HG02623 (cell line): ENCODE measurements around the gene SDR9C7.
"Not testable (repeated sequence)": the region's sequence is repeated elsewhere in the genome, so short reads cannot be mapped to it uniquely, and the experiment has no call there.

Experiments used
- ATAC-seq: cut with Tn5 transposase; IDR thresholded peaks from one replicate; pipeline ENCODE4 v1.9.1; 2021; ENCODE audit warnings: moderate library complexity; ENCODE audit not compliant: unreplicated experiment

Gene SDR9C7

DNA sequence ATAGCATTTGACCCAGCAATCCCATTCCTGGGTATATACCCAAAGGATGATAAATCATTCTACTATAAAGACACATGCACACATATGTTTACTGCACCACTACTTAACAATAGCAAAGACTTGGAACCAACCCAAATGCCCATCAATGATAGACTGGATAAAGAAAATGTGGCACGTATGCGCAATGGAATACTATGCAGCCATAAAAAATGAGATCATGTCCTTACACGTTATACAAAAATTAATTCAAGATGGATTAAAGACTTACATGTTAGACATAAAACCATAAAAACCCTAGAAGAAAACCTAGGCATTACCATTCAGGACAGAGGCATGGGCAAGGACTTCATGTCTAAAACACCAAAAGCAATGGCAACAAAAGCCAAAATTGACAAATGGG lies 16.1 kb downstream of the SDR9C7 start:
- ATAC-seq: not testable (repeated sequence)

DNA sequence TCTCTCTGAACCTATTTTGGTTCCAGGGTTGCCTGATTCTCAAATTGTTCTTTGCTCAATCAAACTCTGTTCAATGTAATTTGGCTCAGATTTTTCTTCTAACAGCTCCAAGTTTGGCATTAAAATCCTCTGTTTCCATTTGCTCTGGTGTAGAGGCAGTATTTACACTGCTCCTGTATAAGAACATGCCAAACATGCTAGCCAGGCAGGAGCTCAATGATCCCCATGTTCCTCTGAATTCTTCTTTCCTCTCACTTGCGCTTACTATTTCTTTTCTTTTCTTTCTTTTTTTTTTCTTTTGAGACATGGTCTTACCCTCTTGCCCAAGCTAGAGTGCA lies 17.2 kb downstream of the SDR9C7 start:
- no peak for ATAC-seq

GRCh38 chr12:56916296-56916995 lies 17.8 kb downstream of the SDR9C7 start:
- no peak for ATAC-seq

DNA sequence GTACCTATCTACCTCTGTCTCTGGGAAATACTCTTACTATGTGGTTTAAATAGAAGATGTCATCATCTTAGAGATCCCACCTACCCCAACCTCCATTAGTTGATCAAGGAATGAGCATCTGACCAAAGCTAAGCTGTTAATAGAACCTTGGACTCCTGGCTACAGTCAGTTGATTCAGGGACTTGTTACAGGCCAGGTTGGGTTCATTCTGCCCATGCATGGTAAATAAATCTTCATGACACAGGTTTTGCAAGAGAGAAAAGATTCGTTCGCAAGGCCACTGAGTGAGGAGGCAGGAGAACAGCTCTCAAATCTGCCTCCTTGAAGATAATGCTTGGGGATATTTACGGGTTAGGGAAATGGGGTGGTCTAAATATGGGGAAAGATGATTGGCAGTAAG lies 19.5 kb downstream of the SDR9C7 start:
- no peak for ATAC-seq

GRCh38 chr12:56914256-56914655 lies 20.0 kb downstream of the SDR9C7 start:
- no peak for ATAC-seq

DNA sequence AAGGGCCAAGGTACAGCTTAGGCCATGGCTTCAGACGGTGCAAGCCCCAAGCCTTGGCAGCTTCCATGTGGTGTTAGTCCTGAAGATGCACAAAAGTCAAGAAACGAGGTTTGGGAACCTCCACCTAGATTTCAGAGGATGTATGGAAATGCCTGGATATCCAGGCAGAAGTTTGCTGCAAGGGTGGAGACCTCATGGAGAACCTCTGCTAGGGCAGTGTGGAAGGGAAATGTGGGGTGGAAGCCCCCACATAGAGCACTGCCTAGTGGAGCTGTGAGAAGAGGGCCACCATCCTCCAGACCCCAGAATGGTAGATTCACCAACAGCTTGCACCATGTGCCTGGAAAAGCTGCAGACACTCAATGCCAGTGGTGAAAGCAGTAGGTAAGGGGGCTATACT lies 24.8 kb downstream of the SDR9C7 start:
- ATAC-seq: not testable (repeated sequence)

GRCh38 chr12:56908136-56908535 lies 26.1 kb downstream of the SDR9C7 start:
- ATAC-seq: no peak

- no peak for ATAC-seq
These were observed 28.4 kb downstream of the SDR9C7 start for GRCh38 chr12:56905852-56906251.

DNA sequence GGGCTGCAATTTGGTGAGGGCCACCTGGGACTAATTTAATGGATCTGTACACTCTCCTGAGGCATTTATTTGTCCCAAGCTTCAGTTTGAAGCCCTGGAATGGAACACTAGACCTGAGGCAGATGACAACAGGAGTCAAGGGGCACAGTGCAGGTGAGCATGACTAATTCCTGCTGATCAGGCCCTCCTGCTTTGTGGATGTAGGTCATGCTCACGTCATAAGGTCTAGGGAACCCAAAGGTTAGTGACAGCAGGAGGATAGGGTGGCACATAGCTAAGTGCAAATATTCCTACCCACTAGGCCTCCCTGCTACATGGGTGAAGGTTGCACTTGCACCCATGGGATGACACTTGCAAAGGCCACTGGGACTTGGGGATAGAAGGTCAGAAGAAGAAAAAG lies 30.8 kb downstream of the SDR9C7 start:
- ATAC-seq: no peak

DNA sequence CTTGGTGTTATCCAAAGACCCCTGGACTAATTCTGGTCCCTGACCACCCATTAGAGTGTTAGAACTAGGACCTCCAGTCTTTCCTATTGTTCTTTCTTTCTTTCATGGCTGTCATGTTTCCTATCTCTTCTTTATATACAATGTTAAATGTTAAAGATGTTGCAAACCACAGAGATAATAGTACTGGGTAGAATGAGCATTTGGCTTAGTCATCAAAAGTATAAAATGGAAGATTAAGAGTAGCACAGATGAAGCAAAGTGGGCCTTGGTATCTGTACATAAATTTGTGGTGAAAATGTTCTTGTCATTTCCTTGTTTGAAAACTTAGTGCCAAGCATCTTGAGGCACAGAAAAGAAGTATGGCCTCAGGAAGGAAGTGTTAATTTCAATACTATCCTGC lies 32.9 kb downstream of the SDR9C7 start:
- ATAC-seq: not testable (repeated sequence)

DNA sequence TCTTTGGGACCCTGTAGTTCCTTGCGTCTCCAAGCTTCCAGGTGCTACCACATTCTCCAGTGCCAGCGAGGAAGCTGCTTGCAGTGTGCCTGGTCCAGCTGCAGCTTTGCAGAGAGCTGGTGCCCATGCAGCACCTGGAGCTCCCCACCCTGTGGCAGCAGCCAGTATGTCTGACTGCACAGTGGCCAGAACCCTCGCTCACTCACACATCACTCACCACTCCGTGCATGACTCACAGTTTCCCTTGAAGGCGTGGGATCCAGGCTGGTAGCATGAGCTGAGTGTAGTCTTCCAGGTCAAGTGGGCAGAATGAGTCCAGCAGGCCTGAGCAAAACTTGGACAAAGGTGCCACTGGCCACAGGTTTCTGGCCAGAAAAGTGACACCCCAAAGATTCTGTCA lies 33.6 kb downstream of the SDR9C7 start:
- no peak for ATAC-seq

DNA sequence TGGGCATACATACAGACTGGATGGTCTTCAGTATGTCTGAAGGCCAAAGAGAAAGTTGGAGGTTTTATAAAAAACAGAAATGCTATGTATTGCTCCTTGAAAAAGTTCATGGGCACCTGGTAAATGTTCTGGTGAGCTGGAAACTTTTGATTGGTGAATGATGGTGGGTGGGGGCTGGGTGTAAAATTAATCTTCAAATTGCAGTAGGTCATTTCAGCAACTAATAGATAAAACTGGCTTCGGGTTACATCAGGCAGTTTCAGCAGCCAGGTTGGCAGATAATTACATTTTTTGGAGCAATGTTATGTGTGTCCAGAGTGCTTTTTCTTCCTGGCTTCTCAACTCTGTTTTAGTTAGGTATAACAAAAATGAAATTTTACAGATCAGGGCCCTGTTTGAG lies 35.3 kb downstream of the SDR9C7 start:
- no peak for ATAC-seq

GRCh38 chr12:56897844-56898361 lies 36.3 kb downstream of the SDR9C7 start:
- ATAC-seq: no peak

GRCh38 chr12:56896082-56896481 lies 38.1 kb downstream of the SDR9C7 start:
- no peak for ATAC-seq

DNA sequence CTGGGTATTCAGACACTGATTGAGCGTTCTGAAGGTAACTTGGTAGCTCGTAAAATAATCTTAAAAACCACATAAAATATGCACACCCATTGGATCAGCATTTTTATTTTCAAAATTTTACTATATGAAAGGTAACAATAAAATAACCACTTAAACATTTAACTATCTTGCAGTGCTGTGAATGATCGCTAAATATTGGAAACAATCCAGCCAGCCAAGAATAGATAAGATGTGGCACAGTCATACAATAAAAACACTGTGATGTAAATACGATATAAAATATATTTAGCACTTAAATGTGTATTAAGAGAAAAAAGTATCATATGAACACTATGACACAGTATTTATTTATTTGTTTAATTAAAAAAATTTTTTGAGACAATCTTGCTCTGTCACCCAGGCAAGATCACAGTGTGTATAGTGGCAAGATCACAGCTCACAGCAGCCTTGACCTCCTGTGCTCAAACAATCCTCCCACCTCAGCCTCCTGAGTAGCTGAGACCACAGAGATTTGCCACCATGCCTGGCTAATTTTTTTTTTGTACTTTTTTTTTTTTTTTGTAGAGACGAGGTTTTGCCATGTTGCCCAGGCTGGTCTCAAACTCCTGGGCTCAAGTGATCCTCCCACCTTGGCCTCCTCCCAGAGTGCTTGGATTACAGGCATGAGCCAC lies 39.4 kb downstream of the SDR9C7 start:
- ATAC-seq: no peak

GRCh38 chr12:56891885-56892284 lies 42.3 kb downstream of the SDR9C7 start:
- ATAC-seq: not testable (repeated sequence)

GRCh38 chr12:56886319-56886718 lies 47.9 kb downstream of the SDR9C7 start:
- no peak for ATAC-seq

DNA sequence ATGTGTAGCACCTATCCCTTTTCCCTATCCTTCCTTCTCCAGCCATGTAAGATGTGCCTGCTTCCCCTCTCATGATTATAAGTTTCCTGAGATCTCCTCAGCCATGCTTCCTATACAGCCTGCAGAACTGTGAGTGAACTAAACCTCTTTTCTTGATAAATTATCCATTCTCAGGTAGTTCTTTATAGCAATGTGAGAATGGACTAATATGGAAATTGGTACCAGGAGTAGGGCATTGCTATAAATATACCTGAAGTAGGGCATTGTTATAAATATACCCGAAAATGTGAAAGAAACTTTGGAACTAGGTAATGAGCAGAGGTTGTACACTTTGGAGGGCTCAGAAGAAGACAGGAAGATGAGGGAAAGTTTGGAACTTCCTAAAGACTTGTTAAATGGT lies 48.9 kb downstream of the SDR9C7 start:
- ATAC-seq: no peak

GRCh38 chr12:56884421-56884820 lies 49.8 kb downstream of the SDR9C7 start:
- no peak for ATAC-seq

GRCh38 chr12:56882407-56882806 lies 51.8 kb downstream of the SDR9C7 start:
- ATAC-seq: not testable (repeated sequence)

DNA sequence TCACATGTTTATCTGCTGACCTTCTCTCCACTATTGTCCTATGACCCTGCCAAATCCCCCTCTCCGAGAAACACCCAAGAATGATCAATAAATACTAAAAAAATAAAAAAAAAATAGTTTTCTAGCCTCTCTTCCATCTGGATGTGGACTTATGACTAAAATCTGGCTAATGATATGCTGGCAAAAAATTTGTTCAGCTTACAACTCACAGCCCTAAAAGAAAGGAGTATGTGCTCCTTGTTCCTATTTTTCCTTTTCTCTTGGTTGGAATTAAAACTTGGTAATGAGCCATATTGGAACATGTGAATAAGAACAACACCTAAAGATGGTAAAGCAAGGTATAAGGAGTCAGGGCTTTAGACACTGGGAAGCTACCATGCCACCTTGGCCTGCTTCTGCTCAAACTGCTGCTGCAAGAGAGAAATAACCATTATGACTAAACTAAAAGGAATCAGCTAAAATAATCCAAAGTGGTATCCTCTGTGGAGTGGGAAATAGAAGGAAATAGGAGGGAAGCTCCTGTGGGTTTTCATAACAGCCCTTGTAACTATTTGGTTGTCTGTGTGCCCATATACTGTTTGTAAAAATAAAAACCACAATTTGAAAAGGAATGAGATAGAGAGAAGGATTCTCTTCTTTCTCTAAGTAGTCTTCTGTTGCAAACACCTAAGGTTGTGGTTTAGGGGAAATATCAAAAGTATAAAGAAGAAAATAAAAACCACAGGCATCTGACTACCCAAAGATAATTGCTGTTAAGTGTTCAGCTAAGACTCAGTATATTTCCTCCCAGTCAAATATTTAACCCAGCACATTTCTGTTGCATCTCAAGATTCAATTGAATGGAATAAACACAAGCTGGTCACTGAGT lies 53.8 kb downstream of the SDR9C7 start:
- ATAC-seq: no peak
